Measurements from ENCODE around the gene NAV2.
"Not testable (repeated sequence)": the region's sequence is repeated elsewhere in the genome, so short reads cannot be mapped to it uniquely, and the experiment has no call there.

The NAV2 gene

DNA sequence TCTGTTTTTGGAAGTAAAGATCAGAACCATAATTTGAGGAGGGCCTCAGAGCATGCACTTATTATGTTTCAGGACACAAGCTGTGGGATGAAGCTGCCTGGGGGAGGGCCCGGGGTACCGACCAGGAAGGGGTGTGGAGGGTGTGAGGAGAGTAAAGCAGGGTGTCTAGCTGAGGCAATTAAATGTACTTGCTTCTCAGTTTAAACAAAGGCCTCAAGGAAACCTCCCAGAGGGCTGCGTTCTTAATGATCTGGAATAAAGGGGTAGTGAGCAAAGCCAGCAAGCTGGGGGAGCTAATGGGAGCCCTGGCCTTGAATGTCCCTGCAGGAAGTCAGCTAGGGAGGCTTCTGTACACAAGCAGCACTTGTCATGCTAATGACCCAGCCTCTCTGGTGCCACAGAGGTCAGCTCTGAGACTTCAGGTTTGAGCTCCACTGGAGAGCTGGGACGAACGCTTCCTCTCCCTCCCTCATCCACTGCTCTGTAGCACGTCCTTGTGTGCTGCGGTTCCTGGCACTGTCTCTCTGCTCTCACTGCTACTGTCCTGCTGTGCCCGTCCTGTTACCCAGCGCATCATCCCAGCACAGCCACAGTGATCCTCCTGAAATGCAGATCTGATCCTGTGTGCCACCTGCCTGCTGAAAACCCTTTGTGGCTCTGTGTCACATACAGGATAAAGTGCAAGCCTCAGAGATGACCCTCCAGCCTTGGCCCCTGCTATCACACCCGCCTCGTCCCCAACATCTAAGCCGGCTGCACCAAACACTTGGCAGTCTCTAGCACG is 287.9 kb downstream of the NAV2 start:
- ChIA-PET CTCF (interaction anchor here (1.3 kb wide), 1 partner anchor 15 kb away, joined by 3 read pairs; no protein-coding TSS in a partner anchor), POLR2A (interaction anchor here (0.6 kb wide), 1 partner anchor 66 kb away, joined by 3 read pairs; no protein-coding TSS in a partner anchor)
- TF ChIP-seq, protein P1, sequence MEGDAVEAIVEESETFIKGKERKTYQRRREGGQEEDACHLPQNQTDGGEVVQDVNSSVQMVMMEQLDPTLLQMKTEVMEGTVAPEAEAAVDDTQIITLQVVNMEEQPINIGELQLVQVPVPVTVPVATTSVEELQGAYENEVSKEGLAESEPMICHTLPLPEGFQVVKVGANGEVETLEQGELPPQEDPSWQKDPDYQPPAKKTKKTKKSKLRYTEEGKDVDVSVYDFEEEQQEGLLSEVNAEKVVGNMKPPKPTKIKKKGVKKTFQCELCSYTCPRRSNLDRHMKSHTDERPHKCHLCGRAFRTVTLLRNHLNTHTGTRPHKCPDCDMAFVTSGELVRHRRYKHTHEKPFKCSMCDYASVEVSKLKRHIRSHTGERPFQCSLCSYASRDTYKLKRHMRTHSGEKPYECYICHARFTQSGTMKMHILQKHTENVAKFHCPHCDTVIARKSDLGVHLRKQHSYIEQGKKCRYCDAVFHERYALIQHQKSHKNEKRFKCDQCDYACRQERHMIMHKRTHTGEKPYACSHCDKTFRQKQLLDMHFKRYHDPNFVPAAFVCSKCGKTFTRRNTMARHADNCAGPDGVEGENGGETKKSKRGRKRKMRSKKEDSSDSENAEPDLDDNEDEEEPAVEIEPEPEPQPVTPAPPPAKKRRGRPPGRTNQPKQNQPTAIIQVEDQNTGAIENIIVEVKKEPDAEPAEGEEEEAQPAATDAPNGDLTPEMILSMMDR (IDR thresholded peaks at IDR 0.05; ENCODE audit: control extremely low read depth, extremely low read depth, low read depth, missing control alignments), result no peak
- DNase-seq (ENCODE audit: extremely low spot score), result no peak

DNA sequence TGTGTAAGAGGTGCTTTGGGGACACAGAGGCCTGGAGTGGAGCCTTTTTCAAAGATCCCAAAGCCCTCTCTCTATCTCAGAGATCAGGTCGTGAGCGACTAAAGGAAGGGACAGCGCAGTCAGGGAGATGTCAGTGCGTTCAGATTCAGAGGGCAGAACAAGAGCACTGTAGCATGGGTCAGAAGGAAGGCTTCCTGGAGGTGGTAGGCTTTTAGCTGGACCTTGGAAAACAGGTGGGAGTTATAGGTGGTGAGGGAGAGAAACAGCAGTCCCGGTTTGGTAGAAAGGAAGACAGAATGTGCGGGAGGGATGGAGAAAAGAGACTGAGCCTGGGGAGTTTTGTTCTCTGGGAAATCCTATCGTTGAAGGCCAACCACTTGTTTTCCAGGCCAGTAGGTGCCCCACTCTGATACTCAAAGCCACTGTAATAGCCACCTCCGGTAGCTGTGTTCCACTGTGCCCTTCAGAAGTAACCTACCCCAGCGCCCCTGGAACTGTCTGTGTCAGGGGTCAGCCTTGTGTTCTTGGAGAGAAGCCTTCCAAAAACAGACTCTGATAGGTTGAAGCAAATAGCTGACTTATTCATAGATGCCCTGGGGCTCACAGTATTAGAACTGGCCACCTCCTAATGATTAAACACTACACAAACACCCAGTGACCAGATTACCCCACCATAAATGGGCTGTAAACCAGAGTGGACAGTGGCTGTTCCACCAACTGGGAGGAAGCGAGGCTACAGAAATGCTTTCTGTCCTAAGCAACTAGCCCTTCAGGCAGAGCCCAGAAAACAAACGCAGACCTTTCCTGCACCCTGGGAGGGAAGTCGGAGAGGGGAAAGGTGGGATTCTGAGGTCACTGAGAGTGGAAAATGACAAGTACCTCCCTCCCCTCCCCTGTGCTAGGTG is 289.9 kb downstream of the NAV2 start:
- ChIA-PET POLR2A (no interaction called here), CTCF (interaction anchor here (1.4 kb wide), 1 partner anchor 12 kb away, joined by 4 read pairs; no protein-coding TSS in a partner anchor)
- TF ChIP-seq, protein P1 (IDR thresholded peaks at IDR 0.05; ENCODE audit: control extremely low read depth, extremely low read depth, low read depth, missing control alignments), result no peak
- no peak for DNase-seq (ENCODE audit: extremely low spot score)

DNA sequence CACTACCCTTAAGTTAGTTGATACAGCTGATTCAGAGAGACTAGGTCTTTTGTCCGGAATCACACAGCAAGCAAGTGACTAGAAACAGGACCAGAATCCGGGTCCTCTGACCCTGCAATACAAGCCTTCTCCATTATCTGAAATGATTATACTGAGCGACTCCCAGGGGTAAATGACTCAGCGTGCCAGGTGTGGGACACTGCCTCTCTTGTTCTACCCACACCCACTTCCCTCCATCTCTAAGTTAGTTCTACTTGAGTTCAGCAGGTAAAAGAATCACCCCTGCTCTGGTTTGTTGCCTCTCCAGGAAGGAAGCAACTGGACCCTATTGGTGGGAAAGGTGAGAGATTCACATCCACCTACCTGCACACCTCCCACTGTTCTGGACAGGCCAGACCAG is 290.7 kb downstream of the NAV2 start:
- TF ChIP-seq, protein P1 (IDR thresholded peaks at IDR 0.05; ENCODE audit: control extremely low read depth, extremely low read depth, low read depth, missing control alignments), result no peak
- no peak for DNase-seq (ENCODE audit: extremely low spot score)
- CTCF ChIA-PET, result interaction anchor here (1.4 kb wide), 1 partner anchor 12 kb away, joined by 4 read pairs; no protein-coding TSS in a partner anchor
- POLR2A ChIA-PET, result no interaction called here

DNA sequence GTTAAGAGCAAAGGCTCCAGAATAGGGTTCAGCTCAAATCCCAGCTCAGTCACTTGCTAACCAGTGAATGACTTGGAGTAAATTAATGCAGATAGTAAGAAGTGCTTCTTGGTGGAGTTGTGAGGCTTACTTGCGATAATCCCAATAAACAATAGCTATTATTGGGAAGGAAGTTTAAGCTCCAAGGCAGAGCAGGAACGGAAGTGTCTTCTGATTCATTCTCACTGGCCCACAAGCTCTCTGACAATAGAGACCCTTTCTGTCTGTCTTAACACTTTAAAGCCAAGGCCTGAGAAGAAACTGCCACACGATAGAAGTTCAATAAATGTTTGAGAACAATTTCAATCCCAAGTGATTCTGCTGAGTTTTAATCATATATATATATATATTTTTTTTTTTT is 292.2 kb downstream of the NAV2 start:
- DNase-seq (ENCODE audit: extremely low spot score), result no peak
- CTCF ChIA-PET, result interaction anchor here (1.4 to 1.7 kb wide), 2 partner anchors 14 to 17 kb away, joined by 3 to 4 read pairs; no protein-coding TSS in a partner anchor
- POLR2A ChIA-PET, result no interaction called here
- TF ChIP-seq, protein P1 (IDR thresholded peaks at IDR 0.05; ENCODE audit: control extremely low read depth, extremely low read depth, low read depth, missing control alignments), result no peak

DNA sequence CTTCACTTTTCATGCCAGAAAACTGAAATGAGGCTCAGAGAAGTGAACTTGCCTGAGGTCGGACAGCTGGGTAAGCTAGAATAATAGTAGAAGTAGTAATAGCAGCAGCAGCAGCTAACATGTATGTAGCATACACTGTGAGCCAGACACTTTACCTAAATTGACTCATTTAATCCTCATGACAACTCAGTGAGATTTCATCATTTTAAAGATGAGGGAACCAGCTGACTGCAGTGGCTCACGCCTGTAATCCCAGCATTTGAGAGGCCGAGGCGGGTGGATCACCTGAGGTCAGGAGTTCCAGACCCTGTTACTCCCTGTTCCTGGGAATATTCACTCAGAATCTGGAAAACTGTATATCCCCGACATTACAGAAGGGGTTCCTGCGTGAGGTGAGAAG is 293.1 kb downstream of the NAV2 start:
- DNase-seq (ENCODE audit: extremely low spot score), result no peak
- TF ChIP-seq, protein P1 (IDR thresholded peaks at IDR 0.05; ENCODE audit: control extremely low read depth, extremely low read depth, low read depth, missing control alignments), result no peak
- ChIA-PET CTCF (interaction anchor here (1.4 to 1.7 kb wide), 2 partner anchors 15 to 18 kb away, joined by 3 to 4 read pairs; no protein-coding TSS in a partner anchor), POLR2A (no interaction called here)

DNA sequence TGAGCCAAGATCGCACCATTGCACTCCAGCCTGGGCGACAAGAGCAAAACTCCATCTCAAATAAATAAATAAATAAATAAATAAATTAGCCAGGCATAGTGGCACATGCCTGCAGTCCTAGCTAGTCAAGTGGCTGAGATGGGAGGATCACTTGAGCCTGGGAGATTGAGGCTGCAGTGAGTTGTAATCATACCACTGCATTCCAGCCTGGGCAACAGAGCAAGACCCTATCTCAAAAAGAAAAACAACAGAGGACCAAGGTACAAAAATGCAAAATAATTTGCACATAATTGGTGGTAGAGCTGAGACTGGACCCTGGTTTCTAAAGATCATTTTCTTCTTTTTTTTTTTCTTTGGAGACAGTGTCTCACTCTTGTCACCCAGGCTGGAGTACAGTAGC is 294.0 kb downstream of the NAV2 start:
- POLR2A ChIA-PET; DNase-seq (ENCODE audit: extremely low spot score); CTCF ChIA-PET: not testable (repeated sequence)

Measured in GM10248 (cell line).